Glutamatergic neuron (in vitro differentiated cells): ENCODE measurements around the gene TUT7. TPM values are rescaled to one million over a fixed set of nuclear protein-coding genes. Genes with fewer than 3 reads are reported as not detected.

Experiments
- DNase-seq: peaks from one replicate; pipeline ENCODE4 v3.0.0; 2022
- H3K27ac Mint-ChIP-seq: one replicate; pipeline ENCODE4 v1.8.0; 2020; ENCODE audit warnings: mild to moderate bottlenecking, mixed read lengths, inconsistent platforms; ENCODE audit not compliant: unreplicated experiment
- H3K27me3 Mint-ChIP-seq: one replicate; pipeline ENCODE4 v1.8.0; 2020; ENCODE audit warnings: mild to moderate bottlenecking, moderate library complexity, mixed read lengths, inconsistent platforms; ENCODE audit not compliant: unreplicated experiment
- H3K36me3 Mint-ChIP-seq: one replicate; pipeline ENCODE4 v1.8.0; 2020; ENCODE audit warnings: mild to moderate bottlenecking, mixed read lengths, inconsistent platforms; ENCODE audit not compliant: unreplicated experiment
- H3K4me1 Mint-ChIP-seq: one replicate; pipeline ENCODE4 v1.8.0; 2020; ENCODE audit warnings: mild to moderate bottlenecking, low read depth, mixed read lengths, inconsistent platforms; ENCODE audit not compliant: unreplicated experiment
- H3K4me3 Mint-ChIP-seq: one replicate; pipeline ENCODE4 v1.8.0; 2020; ENCODE audit warnings: mild to moderate bottlenecking, mixed read lengths, inconsistent platforms; ENCODE audit not compliant: unreplicated experiment
- H3K9me3 Mint-ChIP-seq: one replicate; pipeline ENCODE4 v1.8.0; 2020; ENCODE audit warnings: mild to moderate bottlenecking, moderate library complexity, mixed read lengths, inconsistent platforms; ENCODE audit not compliant: unreplicated experiment
- CTCF ChIP-seq: fragments of 200-600 bp; sonication (generic); IDR thresholded peaks from one replicate; pipeline ENCODE4 v1.5.0; 2021; ENCODE audit not compliant: partially characterized antibody, unreplicated experiment
- total RNA-seq: library from RNA; stranded (reverse); fragmentation: NEBNext Ultra II Directional; extraction: Animal tissue kit (Norgen Biotek cat#: 25700); gene quantifications from one replicate; pipeline ENCODE4 v1.2.1, GENCODE V29; 2021; ENCODE audit not compliant: unreplicated experiment

TUT7 gene
- total RNA-seq, 1 donor from 2014 or later, result 29.4 TPM

- H3K4me3 Mint-ChIP-seq, result no peak overlapping the region
- no peaks in the 10 kb centered on the region for H3K36me3 Mint-ChIP-seq
- no peaks in the 10 kb centered on the region for H3K4me1 Mint-ChIP-seq
- DNase-seq, result no peak
- H3K27ac Mint-ChIP-seq, result no peak overlapping the region
- peaks cover 2% of the 10 kb centered on the region for H3K27me3 Mint-ChIP-seq
- no peak for TF ChIP-seq CTCF
- H3K9me3 Mint-ChIP-seq, result peaks cover 2% of the 10 kb centered on the region
Measured at GRCh38 chr9:86361176-86361575, 7.0 kb upstream of the TUT7 start.

GRCh38 chr9:86359151-86359879, 5.1 kb upstream of the TUT7 start:
- Mint-ChIP-seq H3K27me3 (peaks cover 2% of the 10 kb centered on the region), H3K27ac (no peak overlapping the region), H3K36me3 (no peaks in the 10 kb centered on the region), H3K9me3 (peaks cover 1% of the 10 kb centered on the region), H3K4me1 (no peaks in the 10 kb centered on the region), H3K4me3 (no peak overlapping the region)
- DNase-seq, result no peak
- no peak for TF ChIP-seq CTCF

GRCh38 chr9:86356871-86357866, 3.0 kb upstream of the TUT7 start:
- no peak overlapping the region for H3K27ac Mint-ChIP-seq
- peaks cover 1% of the 10 kb centered on the region for H3K9me3 Mint-ChIP-seq
- H3K27me3 Mint-ChIP-seq, result peaks cover 7% of the 10 kb centered on the region
- H3K4me3 Mint-ChIP-seq, result no peak overlapping the region
- no peak for DNase-seq
- H3K4me1 Mint-ChIP-seq, result peaks cover 7% of the 10 kb centered on the region
- no peak for TF ChIP-seq CTCF
- H3K36me3 Mint-ChIP-seq, result no peaks in the 10 kb centered on the region

- Mint-ChIP-seq H3K27ac (no peak overlapping the region), H3K4me3 (no peak overlapping the region)
- no peak for DNase-seq
Measured at GRCh38 chr9:86355814-86356213, 1.6 kb upstream of the TUT7 start.

More at GRCh38 chr9:86355814-86356213, 1.6 kb upstream of the TUT7 start:
- no peaks in the 10 kb centered on the region for H3K36me3 Mint-ChIP-seq
- H3K9me3 Mint-ChIP-seq, result no peaks in the 10 kb centered on the region
- H3K4me1 Mint-ChIP-seq, result peaks cover 10% of the 10 kb centered on the region
- no peak for TF ChIP-seq CTCF
- peaks cover 7% of the 10 kb centered on the region for H3K27me3 Mint-ChIP-seq
